SK-N-SH treated with all-trans-retinoic acid at 6 μM for 48 hours (cell line): Measurements from ENCODE around the gene VPS13D.

Experiments
- ATAC-seq: fragments of 200-7000 bp; cut with Tn5 transposase; 3 replicates; pipeline ENCODE4 v1.9.1; 2020; ENCODE audit warnings: mild to moderate bottlenecking, moderate library complexity
- ARNTL ChIP-seq: fragments of 450-650 bp; formaldehyde crosslinking; IDR thresholded peaks from 2 replicates; pipeline ENCODE4 v1.5.0; 2020; ENCODE audit warnings: low read depth, mild to moderate bottlenecking, moderate library complexity, borderline replicate concordance
- BACH2 ChIP-seq: fragments of 250-450 bp; sonication (Bioruptor Pico); IDR thresholded peaks from 2 replicates; pipeline ENCODE4 v1.9.0; 2021; ENCODE audit warnings: mild to moderate bottlenecking, borderline replicate concordance
- CSDC2 ChIP-seq: fragments of 250-450 bp; sonication (Bioruptor Pico); IDR thresholded peaks from 2 replicates; pipeline ENCODE4 v1.5.0; 2020; ENCODE audit warnings: mild to moderate bottlenecking, moderate library complexity
- GLIS3 ChIP-seq: fragments of 250-450 bp; sonication (Bioruptor Pico); IDR thresholded peaks from 2 replicates; pipeline ENCODE4 v1.5.0; 2020; ENCODE audit warnings: mild to moderate bottlenecking, moderate library complexity
- ISL1 ChIP-seq: fragments of 250-450 bp; sonication (Bioruptor Pico); IDR thresholded peaks from 2 replicates; pipeline ENCODE4 v2.1.2; 2022; ENCODE audit warnings: mild to moderate bottlenecking, moderate library complexity
- OSR1 ChIP-seq: fragments of 250-450 bp; sonication (Bioruptor Pico); IDR thresholded peaks from 2 replicates; pipeline ENCODE4 v1.8.0; 2022; ENCODE audit warnings: moderate library complexity, mild to moderate bottlenecking, inconsistent platforms
- PPARA ChIP-seq: fragments of 250-450 bp; sonication (Bioruptor Pico); IDR thresholded peaks from 2 replicates; pipeline ENCODE4 v1.5.0; 2020; ENCODE audit warnings: mild to moderate bottlenecking, borderline replicate concordance
- TCF4 ChIP-seq: fragments of 250-450 bp; sonication (Bioruptor Pico); IDR thresholded peaks from 2 replicates; pipeline ENCODE4 v1.8.0; 2021; ENCODE audit warnings: mild to moderate bottlenecking, moderate library complexity, borderline replicate concordance
- TOX ChIP-seq: fragments of 250-450 bp; sonication (Bioruptor Pico); IDR thresholded peaks from 2 replicates; pipeline ENCODE4 v1.8.0; 2021; ENCODE audit warnings: mild to moderate bottlenecking, moderate library complexity, borderline replicate concordance
- ZC3H10 ChIP-seq: fragments of 250-450 bp; sonication (Bioruptor Pico); IDR thresholded peaks from 2 replicates; pipeline ENCODE4 v1.5.1; 2021; ENCODE audit warnings: mild to moderate bottlenecking, moderate library complexity
- ZNF565 ChIP-seq: fragments of 450-650 bp; formaldehyde crosslinking; conservative IDR thresholded peaks from 2 replicates; pipeline ENCODE4 v1.5.0; 2020; ENCODE audit warnings: low read depth, mild to moderate bottlenecking, moderate library complexity
- ZNF70 ChIP-seq: fragments of 450-650 bp; formaldehyde crosslinking; IDR thresholded peaks from 2 replicates; pipeline ENCODE4 v1.5.0; 2020; ENCODE audit warnings: mild to moderate bottlenecking, moderate library complexity
- ZNF8 ChIP-seq: fragments of 450-650 bp; formaldehyde crosslinking; IDR thresholded peaks from 2 replicates; pipeline ENCODE4 v1.5.0; 2020; ENCODE audit warnings: mild to moderate bottlenecking, moderate library complexity
- TF ChIP-seq, protein P1 (sequence below): fragments of 250-450 bp; sonication (Bioruptor Pico); IDR thresholded peaks from 2 replicates; pipeline ENCODE4 v1.5.1; 2021; ENCODE audit warnings: mild to moderate bottlenecking, moderate library complexity
- TF ChIP-seq, protein P2 (sequence below): fragments of 250-450 bp; sonication (Bioruptor Pico); IDR thresholded peaks from 2 replicates; pipeline ENCODE4 v1.8.0; 2020; ENCODE audit warnings: mild to moderate bottlenecking, moderate library complexity, borderline replicate concordance
- TF ChIP-seq, protein P3 (sequence below): fragments of 250-450 bp; sonication (Bioruptor Pico); IDR thresholded peaks from 2 replicates; pipeline ENCODE4 v1.5.1; 2020; ENCODE audit warnings: low read depth, mild to moderate bottlenecking, moderate library complexity
- TF ChIP-seq, protein P4 (sequence below): fragments of 250-450 bp; sonication (Bioruptor Pico); IDR thresholded peaks from 2 replicates; pipeline ENCODE4 v1.8.0; 2021; ENCODE audit warnings: low read depth, mild to moderate bottlenecking, moderate library complexity, borderline replicate concordance
- TF ChIP-seq, protein P5 (sequence below): fragments of 250-450 bp; sonication (Bioruptor Pico); IDR thresholded peaks from 2 replicates; pipeline ENCODE4 v1.5.0; 2020; ENCODE audit warnings: mild to moderate bottlenecking, moderate library complexity

Gene VPS13D

DNA sequence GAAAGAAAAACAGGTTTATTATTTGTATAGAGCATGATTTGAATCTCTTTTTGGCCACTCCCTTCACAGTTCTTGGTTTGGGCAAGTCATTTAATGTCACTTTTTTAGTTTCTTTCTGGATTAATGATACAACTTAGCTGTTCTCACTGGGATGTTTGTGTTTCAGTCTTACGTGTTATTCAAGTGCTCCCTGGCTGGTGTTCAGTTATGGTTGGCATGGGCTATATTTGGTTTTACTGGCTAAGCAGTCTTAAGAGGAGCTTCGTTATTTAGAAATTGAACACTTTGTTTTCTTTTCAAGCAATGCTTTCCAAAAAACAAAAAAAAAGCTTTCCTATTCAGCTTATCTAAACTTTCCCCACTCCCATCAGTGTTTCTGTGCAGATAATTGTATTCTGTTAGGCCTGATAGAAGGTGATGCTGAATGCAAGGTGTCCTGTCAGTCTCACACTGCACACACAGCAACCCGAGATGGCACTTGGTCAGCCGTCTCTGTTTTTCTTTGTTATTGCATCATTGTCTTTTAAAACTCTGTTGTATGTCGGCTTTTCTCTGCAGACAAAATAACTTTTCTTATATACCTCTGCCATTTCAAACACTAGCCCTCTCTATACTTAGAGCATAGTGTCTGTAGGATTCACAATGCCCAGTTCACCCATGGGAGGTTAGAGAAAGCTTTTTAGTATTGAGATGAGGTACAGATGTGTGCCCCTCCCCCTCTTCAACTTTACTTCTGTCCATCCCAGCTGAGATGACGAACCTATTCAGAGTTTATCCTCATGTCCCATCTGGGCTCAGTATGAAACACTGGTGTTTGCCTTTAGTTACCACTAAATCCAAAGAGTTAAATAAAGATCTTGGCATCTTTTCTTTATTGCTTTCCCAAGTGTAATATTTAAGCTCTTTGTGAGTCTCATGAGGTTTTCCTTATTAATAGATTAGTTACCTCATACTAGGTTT lies 80.2 kb downstream of the VPS13D start:
- ATAC-seq: no peak
- TF ChIP-seq PPARA (CRISPR knock-in tag) (no peak), ISL1 (CRISPR knock-in tag) (no peak), TCF4 (no peak), ARNTL (CRISPR knock-in tag) (no peak), ZNF8 (no peak), ZNF70 (CRISPR knock-in tag) (no peak), OSR1 (no peak)
- TF ChIP-seq, protein P1, sequence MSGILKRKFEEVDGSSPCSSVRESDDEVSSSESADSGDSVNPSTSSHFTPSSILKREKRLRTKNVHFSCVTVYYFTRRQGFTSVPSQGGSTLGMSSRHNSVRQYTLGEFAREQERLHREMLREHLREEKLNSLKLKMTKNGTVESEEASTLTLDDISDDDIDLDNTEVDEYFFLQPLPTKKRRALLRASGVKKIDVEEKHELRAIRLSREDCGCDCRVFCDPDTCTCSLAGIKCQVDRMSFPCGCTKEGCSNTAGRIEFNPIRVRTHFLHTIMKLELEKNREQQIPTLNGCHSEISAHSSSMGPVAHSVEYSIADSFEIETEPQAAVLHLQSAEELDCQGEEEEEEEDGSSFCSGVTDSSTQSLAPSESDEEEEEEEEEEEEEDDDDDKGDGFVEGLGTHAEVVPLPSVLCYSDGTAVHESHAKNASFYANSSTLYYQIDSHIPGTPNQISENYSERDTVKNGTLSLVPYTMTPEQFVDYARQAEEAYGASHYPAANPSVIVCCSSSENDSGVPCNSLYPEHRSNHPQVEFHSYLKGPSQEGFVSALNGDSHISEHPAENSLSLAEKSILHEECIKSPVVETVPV (CRISPR knock-in tag): no peak
- TF ChIP-seq, protein P2, sequence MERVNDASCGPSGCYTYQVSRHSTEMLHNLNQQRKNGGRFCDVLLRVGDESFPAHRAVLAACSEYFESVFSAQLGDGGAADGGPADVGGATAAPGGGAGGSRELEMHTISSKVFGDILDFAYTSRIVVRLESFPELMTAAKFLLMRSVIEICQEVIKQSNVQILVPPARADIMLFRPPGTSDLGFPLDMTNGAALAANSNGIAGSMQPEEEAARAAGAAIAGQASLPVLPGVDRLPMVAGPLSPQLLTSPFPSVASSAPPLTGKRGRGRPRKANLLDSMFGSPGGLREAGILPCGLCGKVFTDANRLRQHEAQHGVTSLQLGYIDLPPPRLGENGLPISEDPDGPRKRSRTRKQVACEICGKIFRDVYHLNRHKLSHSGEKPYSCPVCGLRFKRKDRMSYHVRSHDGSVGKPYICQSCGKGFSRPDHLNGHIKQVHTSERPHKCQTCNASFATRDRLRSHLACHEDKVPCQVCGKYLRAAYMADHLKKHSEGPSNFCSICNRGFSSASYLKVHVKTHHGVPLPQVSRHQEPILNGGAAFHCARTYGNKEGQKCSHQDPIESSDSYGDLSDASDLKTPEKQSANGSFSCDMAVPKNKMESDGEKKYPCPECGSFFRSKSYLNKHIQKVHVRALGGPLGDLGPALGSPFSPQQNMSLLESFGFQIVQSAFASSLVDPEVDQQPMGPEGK (CRISPR knock-in tag): no peak
- TF ChIP-seq, protein P3, sequence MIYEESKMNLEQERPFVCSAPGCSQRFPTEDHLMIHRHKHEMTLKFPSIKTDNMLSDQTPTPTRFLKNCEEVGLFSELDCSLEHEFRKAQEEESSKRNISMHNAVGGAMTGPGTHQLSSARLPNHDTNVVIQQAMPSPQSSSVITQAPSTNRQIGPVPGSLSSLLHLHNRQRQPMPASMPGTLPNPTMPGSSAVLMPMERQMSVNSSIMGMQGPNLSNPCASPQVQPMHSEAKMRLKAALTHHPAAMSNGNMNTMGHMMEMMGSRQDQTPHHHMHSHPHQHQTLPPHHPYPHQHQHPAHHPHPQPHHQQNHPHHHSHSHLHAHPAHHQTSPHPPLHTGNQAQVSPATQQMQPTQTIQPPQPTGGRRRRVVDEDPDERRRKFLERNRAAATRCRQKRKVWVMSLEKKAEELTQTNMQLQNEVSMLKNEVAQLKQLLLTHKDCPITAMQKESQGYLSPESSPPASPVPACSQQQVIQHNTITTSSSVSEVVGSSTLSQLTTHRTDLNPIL (CRISPR knock-in tag): no peak
- TF ChIP-seq, protein P4, sequence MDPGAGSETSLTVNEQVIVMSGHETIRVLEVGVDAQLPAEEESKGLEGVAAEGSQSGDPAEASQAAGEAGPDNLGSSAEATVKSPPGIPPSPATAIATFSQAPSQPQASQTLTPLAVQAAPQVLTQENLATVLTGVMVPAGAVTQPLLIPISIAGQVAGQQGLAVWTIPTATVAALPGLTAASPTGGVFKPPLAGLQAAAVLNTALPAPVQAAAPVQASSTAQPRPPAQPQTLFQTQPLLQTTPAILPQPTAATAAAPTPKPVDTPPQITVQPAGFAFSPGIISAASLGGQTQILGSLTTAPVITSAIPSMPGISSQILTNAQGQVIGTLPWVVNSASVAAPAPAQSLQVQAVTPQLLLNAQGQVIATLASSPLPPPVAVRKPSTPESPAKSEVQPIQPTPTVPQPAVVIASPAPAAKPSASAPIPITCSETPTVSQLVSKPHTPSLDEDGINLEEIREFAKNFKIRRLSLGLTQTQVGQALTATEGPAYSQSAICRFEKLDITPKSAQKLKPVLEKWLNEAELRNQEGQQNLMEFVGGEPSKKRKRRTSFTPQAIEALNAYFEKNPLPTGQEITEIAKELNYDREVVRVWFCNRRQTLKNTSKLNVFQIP (CRISPR knock-in tag): no peak

DNA sequence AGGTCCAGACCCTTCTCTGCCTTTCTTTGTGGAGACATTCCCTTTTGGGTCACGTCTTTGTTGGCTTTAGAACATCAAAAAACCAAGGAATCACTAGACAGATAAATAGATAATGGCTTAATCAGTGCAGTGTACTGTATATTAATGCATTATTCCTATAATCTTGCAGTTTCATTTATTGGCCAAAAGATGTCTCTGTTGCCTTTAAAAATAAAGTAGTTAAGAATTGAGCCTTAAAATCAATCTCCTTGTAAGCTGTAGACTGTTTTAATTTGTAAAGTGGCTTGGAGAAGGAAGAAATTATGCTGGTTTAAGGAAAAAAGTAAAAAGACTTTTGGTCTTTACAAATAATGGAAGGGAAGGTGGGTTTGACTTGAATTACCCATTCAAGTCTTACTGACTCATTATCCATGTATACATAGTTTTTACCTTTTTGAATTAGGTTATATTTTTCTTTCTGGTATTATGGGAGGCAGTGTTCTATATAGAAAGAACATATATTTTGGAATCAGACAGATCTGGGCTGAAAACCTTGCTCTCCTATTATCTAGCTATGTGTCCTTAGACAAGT lies 84.6 kb downstream of the VPS13D start:
- TF ChIP-seq TOX (0 out of 2 replicates have a peak, but pooled peaks have one; percentile 27), GLIS3 (no peak), PPARA (CRISPR knock-in tag) (no peak), ZNF8 (no peak), ISL1 (CRISPR knock-in tag) (peak; percentile 43)
- TF ChIP-seq, protein P3 (CRISPR knock-in tag): no peak
- peak; percentile 90 for ATAC-seq

DNA sequence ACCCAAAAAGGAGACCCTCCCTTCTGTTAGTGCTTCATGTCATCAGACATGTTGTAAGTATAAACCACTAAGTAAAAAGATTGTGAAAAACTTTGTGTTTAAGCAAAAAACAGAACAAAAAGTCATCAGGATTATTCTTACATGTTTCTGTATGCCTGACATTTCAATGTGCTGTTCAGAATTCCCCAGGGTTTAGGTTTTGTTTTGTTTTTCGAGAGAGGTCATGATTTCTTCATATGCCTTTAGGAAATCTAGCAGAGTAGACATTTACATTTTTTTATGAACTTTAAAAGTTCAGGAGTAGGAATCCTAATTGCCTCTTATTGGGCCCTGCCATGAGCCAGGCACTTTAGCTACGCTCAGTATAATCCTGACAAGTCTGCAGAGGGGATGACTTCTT lies 85.3 kb downstream of the VPS13D start:
- ATAC-seq: no peak
- TF ChIP-seq, protein P5, sequence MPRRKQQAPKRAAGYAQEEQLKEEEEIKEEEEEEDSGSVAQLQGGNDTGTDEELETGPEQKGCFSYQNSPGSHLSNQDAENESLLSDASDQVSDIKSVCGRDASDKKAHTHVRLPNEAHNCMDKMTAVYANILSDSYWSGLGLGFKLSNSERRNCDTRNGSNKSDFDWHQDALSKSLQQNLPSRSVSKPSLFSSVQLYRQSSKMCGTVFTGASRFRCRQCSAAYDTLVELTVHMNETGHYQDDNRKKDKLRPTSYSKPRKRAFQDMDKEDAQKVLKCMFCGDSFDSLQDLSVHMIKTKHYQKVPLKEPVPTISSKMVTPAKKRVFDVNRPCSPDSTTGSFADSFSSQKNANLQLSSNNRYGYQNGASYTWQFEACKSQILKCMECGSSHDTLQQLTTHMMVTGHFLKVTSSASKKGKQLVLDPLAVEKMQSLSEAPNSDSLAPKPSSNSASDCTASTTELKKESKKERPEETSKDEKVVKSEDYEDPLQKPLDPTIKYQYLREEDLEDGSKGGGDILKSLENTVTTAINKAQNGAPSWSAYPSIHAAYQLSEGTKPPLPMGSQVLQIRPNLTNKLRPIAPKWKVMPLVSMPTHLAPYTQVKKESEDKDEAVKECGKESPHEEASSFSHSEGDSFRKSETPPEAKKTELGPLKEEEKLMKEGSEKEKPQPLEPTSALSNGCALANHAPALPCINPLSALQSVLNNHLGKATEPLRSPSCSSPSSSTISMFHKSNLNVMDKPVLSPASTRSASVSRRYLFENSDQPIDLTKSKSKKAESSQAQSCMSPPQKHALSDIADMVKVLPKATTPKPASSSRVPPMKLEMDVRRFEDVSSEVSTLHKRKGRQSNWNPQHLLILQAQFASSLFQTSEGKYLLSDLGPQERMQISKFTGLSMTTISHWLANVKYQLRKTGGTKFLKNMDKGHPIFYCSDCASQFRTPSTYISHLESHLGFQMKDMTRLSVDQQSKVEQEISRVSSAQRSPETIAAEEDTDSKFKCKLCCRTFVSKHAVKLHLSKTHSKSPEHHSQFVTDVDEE (CRISPR knock-in tag): no peak
- no peak for TF ChIP-seq ZNF70 (CRISPR knock-in tag)

DNA sequence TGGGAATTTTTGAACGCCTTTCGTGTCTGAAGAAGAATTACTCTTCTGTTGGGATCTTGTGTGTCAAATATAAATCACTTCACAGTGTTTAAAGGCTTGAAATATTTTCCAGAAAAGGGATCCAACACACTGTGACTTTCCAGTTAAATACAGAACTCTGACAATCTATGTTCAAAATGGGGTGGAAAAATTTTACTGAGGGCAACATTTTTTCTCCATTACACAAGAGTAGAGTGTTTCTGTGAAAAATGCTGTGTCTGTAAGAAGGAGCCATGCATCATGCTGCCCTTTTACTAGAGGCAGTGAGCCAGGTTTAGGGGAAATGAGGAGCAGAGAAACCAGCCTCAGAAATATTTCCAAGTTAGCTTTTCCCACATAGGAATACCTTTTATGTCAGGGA lies 86.5 kb downstream of the VPS13D start:
- no peak for ATAC-seq
- TF ChIP-seq, protein P1 (CRISPR knock-in tag): no peak
- TF ChIP-seq ZNF565 (CRISPR knock-in tag) (no peak), CSDC2 (CRISPR knock-in tag) (no peak), PPARA (CRISPR knock-in tag) (no peak), TCF4 (no peak), ZC3H10 (no peak), ZNF8 (no peak), BACH2 (CRISPR knock-in tag) (no peak)
- TF ChIP-seq, protein P5 (CRISPR knock-in tag): no peak
